ENCODE measurements around the gene PTGS1.
"Not testable (repeated sequence)": the region's sequence is repeated elsewhere in the genome, so short reads cannot be mapped to it uniquely, and the experiment has no call there.

PTGS1 gene

DNA sequence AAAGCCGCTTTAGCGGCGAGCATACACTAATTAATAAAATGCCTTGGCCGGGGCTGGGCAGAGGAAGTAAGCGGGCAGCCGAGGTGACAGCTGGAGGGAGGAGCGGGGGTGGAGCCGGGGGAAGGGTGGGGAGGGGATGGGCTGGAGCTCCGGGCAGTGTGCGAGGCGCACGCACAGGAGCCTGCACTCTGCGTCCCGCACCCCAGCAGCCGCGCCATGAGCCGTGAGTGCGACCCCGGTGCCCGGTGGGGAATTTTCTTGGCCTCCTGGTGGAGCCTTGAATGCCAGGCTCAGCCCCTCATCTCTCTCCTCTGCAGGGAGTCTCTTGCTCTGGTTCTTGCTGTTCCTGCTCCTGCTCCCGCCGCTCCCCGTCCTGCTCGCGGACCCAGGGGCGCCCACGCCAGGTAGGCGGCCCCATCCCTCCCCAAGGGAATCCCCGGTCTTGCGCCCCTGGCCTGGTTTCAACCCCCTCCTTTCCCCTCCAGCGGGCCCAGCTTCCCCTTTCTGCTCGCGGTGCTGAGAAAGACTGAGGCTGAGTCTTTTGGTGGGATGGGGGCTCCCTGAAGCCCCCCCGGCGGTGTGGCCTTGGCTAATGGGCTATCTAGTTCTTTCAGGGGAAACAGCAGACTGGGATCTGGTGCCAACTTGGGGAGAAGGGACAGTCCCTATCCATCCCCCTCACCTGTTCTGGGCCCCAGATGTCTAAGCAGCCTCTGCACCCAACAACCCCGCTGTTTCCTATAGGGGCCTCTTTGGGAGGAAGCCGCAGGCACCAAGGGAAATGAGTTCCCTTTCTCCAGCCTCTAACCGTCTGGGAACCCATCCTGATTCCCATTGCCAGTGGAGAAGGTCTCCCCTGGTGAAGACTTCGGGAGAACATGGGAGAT is at the start of gene PTGS1:
PTGS1 (plus strand) TSS at position 156 of the 887 bp plus-strand sequence; CDS start at position 217, 61 bp downstream.
- in situ Hi-C loops (cut with HindIII; ENCODE audit: low sequenced_read_pairs): no loop called here
- no peak for DNase-seq (ENCODE audit: low read depth)
- TF ChIP-seq CTCF (IDR thresholded peaks at IDR 0.05; ENCODE audit: low read depth, low read length, missing control alignments): no peak
- H3K4me3 ChIP-seq (ENCODE audit: low read depth, low read length): peak within 1 kb of the TSS; percentile 15

DNA sequence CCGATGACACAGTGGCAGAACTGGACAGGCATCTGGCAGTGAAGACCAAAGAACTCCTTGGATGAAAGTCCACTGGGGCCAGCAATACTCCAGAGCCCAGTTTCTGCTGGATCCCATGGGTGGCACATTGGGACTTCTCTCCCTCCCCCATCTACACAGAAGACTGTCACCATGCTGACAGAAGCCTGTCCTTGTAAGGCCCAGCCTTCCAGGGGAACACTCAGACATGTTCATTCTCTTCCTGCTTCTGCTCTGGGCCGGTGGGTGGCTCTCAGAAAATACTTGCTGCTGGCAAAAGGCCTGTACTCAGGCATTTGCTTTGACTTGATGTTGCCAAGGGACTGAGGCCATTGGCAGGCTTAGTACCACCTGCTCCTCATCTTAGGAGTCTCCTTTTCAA is 48.3 kb upstream of the PTGS1 start:
- TF ChIP-seq CTCF (IDR thresholded peaks at IDR 0.05; ENCODE audit: low read depth, low read length, missing control alignments): no peak
- no peak overlapping the region for H3K4me3 ChIP-seq (ENCODE audit: low read depth, low read length)
- DNase-seq (ENCODE audit: low read depth): no peak
- in situ Hi-C loops (cut with HindIII; ENCODE audit: low sequenced_read_pairs): no loop called here

- in situ Hi-C loops (cut with HindIII; ENCODE audit: low sequenced_read_pairs): loop anchor here (25.0 kb wide), 1 partner anchor 87 kb away; the partner anchor contains the start of gene LHX6
- DNase-seq (ENCODE audit: low read depth); H3K4me3 ChIP-seq (ENCODE audit: low read depth, low read length): not testable (repeated sequence)
Measured at GRCh38 chr9:122324665-122325064, 46.2 kb upstream of the PTGS1 start.

DNA sequence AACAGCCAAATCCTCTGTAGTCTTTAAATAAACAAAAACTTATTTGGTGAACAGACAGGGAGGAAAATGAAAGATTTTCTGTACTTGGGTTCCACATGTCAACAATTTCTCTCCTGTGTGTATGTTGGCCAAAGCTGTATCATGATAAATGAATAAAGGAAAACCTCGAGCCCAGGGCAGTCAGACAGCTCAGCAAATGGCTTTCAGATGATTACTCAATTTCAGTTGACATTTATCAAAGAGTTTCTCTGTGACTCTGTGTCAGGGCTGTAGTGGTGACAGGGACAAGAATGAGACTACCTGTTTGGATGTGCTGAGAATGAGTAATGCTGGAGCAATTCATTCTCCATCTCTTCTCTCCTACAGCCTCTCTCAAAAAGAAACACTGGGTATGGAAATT is 45.7 kb upstream of the PTGS1 start:
- H3K4me3 ChIP-seq (ENCODE audit: low read depth, low read length): no peak overlapping the region
- in situ Hi-C loops (cut with HindIII; ENCODE audit: low sequenced_read_pairs): loop anchor here (25.0 kb wide), 1 partner anchor 88 kb away; the partner anchor contains the start of gene LHX6
- no peak for TF ChIP-seq CTCF (IDR thresholded peaks at IDR 0.05; ENCODE audit: low read depth, low read length, missing control alignments)
- DNase-seq (ENCODE audit: low read depth): no peak

GRCh38 chr9:122327175-122327574 is 43.6 kb upstream of the PTGS1 start:
- TF ChIP-seq CTCF (IDR thresholded peaks at IDR 0.05; ENCODE audit: low read depth, low read length, missing control alignments): no peak
- no peak overlapping the region for H3K4me3 ChIP-seq (ENCODE audit: low read depth, low read length)
- DNase-seq (ENCODE audit: low read depth): no peak
- in situ Hi-C loops (cut with HindIII; ENCODE audit: low sequenced_read_pairs): loop anchor here (25.0 kb wide), 1 partner anchor 90 kb away; the partner anchor contains the start of gene LHX6

- H3K4me3 ChIP-seq (ENCODE audit: low read depth, low read length): no peak overlapping the region
- in situ Hi-C loops (cut with HindIII; ENCODE audit: low sequenced_read_pairs): loop anchor here (25.0 kb wide), 1 partner anchor 92 kb away; the partner anchor contains the start of gene LHX6
- no peak for TF ChIP-seq CTCF (IDR thresholded peaks at IDR 0.05; ENCODE audit: low read depth, low read length, missing control alignments)
- no peak for DNase-seq (ENCODE audit: low read depth)
Measured at GRCh38 chr9:122329597-122329996, 41.2 kb upstream of the PTGS1 start.

DNA sequence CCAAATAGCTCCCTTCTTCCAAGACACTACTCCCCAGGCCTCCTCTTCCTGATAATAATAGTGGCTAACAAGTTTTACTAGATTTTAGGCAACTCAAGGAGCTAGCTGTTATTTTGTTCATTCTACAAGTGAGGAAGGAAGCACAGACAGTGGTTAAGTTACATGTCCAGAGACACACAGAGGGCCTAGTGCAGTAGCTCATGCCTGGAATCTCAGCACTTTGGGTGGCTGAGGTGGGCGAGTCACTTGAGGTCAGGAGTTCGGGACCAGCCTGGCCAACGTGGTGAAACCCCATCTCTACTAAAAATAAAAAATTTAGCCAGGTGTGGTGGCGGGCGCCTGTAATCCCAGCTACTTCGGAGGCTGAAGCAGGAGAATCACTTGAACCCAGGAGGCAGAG is 40.4 kb upstream of the PTGS1 start:
- not testable (repeated sequence) for H3K4me3 ChIP-seq (ENCODE audit: low read depth, low read length)
- in situ Hi-C loops (cut with HindIII; ENCODE audit: low sequenced_read_pairs): loop anchor here (25.0 kb wide), 1 partner anchor 93 kb away; the partner anchor contains the start of gene LHX6

More for the DNA sequence above, 40.4 kb upstream of the PTGS1 start:
- not testable (repeated sequence) for DNase-seq (ENCODE audit: low read depth)
